ENCODE results near the gene CFAP54.
"Not testable (repeated sequence)": the region's sequence is repeated elsewhere in the genome, so short reads cannot be mapped to it uniquely, and the experiment has no call there.

The CFAP54 gene

DNA sequence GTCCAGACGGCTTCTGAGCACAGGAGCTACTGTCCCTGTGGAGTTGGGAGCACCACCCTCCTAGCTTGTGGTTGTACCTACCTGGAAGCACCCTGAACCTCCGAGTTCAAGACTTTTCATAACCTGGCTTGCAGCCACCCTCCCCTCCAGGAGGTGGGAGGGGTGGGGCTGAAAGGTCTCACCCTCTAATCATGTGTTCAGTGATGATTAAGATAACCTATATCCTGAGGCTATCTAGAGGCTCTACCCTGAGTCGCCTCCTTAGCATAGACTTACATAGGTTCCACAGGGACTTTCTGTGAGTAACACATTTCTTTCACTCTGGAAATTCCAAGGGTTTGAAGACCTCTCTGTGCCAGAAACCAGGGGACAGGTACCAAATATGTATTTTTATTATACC is 146.5 kb downstream of the CFAP54 start:
- no peak for DNase-seq

DNA sequence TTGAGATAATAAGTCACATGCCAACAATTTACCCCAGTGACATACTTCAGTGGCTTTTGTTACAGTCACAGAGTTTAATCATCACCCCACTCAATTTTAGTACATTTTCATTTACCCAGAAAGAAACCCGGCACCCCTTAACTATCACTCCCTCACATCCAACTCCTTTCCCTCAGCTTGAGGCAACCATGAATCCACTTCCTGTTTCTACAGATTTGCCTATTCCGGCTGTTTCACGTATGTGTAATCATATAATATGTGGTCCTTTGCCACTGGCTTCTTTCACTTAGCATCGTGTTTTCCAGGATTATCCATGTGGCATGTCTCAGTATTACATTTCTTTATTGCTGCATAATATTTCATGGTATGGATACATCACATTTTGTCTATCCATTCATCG is 147.5 kb downstream of the CFAP54 start:
- DNase-seq: no peak

DNA sequence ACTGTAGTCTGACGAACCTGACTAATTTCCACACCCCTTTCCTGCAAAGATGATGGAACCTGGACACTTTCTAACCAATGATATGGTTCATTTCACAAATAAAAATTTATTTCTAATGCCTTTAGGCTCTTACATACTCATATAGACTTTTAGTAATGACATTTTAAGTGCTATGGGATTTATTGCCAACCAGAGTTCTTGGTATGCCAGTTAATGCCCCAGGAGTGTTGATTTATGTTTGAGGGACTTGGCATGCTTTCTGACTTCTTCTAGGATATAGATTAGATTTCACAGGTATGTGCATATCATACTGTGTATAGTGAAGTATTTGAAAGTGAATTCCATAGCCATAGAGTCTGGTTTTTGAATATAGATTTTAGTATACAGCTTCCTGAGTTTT is 159.5 kb downstream of the CFAP54 start:
- no peak for DNase-seq

DNA sequence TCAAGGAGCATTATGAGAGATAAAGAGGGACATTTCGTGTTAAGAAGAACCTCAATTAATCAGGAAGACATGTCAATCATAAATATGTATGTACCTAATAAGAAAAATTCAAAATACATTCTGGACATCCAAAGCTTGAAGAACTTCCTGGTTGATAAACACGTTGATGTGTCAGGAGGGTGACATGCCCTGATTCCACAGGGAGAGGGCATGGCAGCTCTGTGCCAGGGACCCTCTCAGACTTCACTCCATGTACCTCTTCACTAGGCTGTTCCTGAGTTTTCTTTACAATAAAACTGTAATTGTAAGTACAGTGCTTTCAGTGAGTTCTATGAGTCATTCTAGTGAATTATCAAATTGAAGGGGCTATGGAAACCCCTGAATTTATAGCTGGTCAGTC is 163.5 kb downstream of the CFAP54 start:
- DNase-seq: no peak

DNA sequence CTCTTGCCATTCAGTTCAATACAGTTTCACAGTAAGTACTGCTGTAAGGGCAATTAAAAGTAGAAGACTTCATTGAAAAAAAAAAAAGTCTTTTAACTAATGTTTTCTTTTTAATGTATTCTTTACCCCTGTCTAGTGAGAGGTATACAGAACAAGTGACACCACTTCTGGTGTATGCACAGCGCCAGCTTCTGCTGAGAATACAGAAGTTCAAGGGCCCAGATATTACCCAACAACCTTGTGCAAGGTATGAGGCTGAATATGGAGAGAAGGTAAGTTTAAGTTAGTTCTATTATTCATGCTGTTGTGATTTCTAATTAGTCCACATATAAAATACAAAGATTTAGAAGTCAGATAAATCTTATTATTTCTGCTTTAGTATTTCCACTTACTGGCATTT is 168.7 kb downstream of the CFAP54 start:
- no peak for DNase-seq

DNA sequence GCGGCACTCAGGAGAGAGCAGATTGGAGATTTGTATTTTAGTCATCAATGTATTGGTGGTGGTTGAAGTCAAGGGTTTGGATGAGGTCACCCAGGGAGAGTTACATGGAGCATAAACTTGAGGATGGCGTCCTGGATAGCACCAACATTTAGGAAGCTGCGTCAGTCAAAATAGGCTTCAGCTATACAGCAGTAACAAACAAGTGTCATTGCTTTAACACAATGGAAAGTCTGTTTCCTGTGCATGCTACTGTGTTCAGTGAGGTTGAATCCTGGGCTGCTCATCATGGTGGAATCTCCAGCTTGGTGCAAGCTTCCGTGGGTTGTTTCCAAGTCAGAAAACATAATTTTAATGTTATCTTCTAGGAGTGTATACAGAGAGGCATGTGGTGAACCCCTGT is 180.4 kb downstream of the CFAP54 start:
- no peak for DNase-seq

DNA sequence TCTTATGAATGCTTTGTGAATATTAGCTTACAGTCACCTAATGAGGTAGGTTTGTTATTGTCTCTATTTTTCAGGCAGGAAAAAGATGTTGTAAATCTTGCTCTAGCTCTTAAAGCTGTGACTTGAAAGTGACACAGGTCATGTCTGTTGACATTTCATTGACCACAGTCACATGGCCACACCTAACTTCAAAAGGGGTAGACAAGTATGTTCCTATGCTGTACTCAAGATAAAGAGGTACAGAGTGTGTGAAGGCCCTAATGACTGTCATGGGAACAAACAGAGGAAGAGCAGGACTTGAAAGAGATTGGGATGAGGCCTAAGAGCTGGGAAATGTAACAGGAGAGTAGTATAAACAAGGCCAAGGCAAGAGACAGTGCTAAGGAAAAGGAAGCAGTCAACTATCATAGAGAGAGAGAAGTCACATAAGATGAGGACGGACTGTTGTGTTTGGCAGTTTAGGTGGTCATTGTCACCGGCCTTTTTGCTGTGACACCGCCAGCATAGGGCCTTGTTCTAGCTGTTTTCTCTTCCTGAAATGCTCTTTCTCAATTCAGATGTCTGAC is 181.0 kb downstream of the CFAP54 start:
- DNase-seq: no peak

DNA sequence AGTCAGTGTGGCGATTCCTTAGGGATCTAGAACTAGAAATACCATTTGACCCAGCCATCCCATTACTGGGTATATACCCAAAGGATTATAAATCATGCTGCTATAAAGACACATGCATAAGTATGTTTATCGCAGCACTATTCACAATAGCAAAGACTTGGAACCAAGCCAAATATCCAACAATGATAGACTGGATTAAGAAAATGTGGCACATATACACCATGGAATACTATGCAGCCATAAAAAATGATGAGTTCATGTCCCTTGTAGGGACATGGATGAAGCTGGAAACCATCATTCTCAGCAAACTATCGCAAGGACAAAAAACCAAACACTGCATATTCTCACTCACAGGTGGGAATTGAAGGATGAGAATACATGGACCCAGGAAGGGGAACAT is 186.1 kb downstream of the CFAP54 start:
- DNase-seq: not testable (repeated sequence)

DNA sequence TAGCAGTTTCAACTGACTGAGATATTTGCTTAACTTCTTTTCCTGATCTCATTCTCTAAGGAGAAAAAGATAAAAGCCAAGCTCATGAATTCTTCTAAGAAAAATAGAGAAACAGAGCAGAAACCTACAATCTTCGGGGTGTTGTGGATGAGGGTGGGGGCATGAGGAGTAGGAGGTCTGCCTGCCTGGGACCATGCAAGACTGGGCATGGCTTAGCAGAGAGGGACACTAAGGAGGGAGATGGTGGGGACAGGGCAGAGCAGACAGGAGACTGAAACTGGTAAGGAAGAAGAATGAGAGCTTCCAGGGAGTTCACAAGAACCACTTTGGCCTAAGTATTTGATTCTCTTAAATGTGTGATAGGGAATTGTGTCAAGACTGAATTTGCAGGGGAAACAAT is 188.0 kb downstream of the CFAP54 start:
- DNase-seq: no peak

DNA sequence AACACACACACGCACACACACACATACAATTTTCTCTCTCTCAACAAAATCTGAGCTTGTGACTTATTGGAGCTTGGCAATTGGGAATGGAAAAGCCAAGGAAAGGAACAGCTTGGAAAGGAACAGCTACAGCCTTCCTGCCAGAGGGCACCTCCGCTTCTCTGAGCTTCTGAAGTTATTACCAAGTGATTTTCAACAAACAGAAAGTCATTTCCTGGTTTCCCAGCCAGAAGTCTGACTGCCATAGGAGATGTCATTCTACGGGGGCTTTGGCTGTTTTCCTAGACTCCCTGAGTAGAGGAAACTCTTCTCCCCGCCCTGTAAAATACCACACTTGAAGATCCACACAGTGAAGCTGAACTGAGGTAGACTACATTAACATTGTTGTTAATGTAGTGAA is 198.3 kb downstream of the CFAP54 start:
- no peak for DNase-seq

DNA sequence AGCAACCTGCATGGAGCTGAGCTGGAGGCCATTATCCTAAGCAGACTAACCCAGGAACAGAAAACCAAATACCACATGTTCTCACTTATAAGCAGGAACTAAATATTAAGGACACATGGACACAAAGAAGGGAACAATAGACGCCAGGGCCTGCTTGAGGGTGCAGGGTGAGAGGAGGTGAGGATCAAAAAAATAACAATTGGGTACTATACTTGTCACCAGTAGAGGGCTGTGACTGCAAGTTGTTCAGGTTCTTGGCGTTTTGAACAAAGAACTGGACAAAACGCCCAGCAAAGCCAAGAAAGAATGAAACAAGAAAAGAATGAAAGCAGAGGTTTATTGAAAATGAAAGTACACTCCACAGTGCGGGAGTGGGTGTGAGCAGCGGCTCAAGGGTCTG is 209.1 kb downstream of the CFAP54 start:
- no peak for DNase-seq

DNA sequence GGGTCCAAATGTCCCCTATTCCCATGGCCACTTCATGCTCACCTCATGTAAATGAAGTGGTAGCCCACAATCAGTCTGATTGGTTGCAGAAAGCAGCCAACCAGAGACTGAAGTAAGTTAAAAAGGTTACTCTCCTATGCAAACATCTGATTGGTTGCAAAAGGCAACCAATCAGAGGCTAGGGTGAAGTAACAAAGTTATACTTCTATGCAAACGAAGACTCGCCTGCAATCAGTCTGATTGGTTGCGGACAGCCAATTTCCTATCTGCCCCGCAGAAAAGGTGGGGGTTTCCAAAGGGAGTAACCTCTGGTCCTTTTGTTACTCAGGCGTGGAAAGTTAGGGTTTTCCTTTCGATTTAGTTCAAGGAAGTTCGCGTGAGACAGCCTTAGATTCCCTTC is 209.6 kb downstream of the CFAP54 start:
- DNase-seq: no peak

DNA sequence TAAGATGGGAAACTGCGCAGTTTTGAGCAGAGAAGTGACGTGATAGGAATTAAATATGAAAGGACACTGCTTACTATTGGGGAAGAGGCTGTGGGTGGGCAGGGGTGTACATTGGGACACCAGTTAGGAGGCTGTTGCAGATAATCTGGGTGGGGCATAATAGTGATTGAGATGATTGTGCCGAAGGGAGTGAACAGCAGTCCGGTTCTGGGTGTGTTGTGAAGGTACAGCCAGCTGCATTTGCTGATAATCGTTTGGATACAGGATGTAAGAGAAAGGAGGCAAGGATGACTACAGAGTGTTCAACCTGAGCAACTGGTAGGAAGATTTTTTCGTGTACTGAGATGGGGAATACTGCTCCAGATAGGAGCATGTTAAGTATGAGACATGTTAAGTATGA is 212.5 kb downstream of the CFAP54 start:
- DNase-seq: no peak

DNA sequence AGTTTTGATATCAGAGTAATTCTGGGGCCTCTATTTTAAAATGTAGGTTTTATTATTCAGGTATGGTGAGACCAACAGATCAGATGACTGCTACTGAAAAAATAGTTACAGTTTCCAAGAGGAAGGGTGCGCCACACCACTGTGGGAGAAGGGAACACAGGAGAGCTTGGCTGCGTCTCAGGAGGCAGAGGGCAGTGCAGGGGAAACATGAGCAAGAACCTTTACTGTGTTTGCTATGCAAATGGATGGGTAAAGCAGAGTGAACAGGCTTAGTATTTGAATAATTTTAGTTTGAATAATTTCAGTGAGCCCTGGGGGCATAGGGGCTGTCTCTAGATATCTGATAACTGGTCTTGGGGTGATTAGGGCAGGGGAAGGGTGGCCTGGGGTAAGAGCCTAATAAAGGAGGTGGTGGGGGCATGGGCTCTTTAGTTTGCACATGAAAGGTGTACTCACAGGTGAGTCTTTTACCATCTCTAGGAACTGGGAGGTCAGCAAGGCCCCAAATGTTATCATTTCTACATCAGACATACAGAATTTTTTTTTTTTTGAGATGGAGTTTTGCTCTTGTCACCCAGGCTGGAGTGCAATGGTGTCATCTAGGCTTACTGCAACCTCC is 220.9 kb downstream of the CFAP54 start:
- no peak for DNase-seq

DNA sequence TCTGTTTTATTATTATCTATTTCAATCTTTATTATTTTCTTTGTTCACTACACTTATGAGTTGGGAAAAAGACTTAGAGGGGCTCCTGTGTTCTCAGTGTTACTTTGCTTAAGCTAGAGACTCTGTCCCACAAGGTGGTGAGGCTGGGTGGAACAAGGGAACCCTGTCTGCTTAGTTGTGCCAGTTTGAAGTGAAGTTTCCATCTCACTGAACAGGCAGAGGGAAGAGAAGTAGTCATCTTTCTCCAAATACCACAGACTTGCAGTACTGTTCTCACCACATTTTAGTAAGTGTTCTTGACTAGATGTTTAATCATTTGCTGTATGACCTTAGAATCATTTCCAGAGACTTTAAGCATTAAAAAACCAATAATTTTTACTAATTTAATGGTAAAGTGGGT is 222.0 kb downstream of the CFAP54 start:
- no peak for DNase-seq

DNA sequence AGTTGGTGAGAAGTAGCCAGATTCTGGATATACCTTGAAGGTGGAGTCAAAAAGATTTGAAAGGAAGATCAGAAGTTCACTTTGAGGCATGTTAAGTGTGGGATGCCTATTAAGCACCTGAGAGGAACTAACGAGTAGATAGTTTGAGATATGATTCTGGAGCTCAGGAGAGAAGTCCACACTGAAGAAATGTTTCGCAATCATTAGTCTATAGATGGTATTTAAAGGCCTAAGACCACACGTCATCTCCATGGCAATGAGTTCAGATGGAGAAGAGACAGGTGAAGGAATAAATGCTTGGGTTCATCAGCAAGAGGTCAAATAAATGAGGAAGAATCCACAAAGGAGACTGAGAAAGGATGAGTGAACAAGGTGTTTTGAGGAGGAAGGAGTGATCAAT is 224.8 kb downstream of the CFAP54 start:
- DNase-seq: no peak

DNA sequence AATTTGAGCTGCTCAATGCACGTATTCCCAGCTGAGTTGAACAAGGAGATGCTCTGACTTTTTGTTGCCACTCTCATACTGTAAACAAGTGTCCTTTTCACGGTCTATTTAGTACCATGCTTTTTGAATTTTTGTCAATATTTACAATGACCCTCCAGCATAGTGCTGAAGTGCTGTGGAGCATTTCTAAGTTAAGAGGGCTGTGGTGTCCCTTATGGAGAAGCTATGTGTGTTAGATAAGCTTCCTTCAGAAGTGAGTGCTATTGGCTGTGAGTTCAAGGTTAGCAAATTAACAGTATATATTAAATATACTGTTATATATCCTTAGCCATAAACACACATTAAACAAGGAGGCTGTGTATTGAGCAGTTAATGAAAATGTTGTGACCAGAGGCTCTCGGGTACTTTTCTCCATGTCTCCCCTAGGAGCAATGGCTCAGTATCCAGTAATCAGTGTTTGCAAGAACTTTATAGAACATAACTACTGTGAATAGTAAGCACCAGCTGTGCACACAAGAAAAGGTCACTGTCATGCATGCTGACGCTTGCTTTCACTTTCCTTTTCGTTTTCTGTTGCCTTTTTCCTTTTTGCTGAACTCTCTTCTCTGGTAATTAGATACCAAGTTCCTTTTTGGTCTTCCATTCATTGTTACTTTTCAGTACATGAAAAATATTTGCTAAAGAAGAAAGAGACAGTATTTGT is 230.4 kb downstream of the CFAP54 start:
- peak in 1 of 2 donors; percentile 3 for DNase-seq

DNA sequence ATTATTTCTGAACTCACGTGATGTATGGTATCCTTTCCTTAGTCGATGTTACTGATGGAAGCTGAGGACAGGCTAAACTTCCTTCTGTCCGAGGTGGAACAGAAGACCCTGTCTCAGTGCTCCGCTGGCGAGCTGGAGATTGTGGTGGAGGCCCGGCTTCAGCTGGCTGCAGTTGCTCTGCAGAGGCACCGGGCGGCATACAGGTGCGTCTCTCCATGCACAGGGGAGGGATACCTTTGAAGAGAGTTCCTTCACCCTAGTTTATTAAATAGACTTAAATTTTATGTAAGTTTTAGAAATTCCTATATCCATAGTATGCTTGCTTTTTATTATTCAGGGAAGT is 231.0 kb downstream of the CFAP54 start:
- DNase-seq: no peak

DNA sequence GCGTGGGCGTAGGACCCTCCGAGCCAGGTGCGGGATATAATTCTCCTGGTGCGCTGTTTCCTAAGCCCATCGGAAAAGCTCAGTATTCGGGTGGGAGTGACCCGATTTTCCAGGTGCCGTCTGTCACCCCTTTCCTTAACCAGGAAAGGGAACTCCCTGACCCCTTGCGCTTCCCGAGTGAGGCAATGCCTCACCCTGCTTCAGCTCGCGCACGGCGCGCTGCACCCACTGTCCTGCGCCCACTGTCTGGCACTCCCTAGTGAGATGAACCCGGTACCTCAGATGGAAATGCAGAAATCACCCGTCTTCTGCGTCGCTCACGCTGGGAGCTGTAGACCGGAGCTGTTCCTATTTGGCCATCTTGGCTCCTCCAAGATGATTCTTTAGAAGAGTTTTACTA is 240.1 kb downstream of the CFAP54 start:
- DNase-seq: not testable (repeated sequence)

DNA sequence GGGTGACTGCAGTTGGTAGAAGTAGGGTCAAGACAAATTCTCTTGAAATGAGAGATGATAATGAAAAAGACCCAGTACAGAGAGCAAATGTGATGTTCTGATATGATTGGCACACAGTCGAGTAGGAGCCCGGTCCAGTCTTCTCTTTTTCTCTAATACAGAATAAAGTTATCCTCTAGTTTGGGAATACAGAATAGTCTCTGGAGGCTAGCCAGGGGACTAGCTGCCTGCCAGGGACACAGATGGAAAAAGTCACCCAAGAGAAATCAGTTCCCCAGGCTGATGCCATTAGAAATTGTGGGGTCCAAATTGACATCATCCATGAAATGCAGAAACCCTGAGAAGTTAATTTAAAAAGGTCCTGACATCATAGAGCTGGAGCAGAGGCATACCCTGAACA is 240.5 kb downstream of the CFAP54 start:
- no peak for DNase-seq

DNA sequence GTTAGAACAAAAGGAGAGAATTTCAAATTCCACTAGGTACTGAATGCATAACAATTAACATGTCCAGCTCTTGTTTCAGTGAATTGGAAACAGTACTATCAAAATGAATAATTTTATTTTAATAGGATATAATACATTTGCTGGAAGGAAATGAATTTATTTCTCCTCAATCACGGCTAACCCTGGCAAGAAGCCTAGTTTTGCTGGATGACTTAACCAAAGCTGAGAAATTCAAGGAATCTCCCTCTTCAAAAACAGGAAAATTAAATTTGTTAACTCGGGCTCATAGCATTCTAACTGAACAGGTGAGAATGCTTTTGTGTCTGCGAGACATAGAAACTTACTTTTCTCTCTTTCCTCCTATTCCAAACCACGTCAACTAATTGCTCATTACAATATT is 254.2 kb downstream of the CFAP54 start:
- DNase-seq: no peak

DNA sequence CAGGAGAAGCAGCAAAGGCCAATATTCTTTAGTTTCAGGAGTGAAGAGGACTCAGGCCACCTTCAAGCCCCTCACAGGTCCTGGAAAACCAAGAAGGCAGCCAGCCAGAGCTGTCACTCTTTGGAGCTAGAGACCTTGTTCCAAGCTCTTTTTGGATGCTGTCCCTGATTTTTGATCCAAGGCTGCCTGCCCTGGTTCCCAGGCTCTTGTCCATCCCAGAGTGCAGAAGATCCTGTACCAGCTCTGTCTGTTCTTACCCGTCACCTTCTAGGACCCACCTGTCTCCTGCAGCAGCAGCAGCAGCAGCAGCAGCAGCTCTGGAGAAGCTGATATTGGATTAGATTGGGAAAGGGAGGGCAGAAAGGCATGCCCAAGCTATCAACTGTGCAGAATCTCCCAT is 260.6 kb downstream of the CFAP54 start:
- no peak for DNase-seq

DNA sequence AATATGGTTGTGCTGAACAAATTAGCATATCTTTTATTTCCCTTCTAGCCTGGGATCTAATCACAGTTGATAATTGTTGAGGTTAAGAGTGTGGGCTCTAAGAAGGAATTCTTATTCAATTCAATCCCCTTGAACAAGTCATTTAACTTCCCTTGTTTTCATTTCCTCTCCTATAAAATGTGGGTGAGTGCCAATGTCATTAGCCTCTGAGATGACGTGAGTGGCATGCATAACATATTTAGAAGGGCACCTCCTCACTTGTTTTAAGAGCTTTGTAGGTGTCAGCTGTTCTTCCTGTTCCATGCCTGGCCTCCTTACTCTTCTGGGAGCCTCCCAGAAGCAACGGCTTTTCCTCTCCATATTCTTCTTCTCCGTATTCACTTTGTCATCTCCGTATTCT is 262.2 kb downstream of the CFAP54 start:
- no peak for DNase-seq

DNA sequence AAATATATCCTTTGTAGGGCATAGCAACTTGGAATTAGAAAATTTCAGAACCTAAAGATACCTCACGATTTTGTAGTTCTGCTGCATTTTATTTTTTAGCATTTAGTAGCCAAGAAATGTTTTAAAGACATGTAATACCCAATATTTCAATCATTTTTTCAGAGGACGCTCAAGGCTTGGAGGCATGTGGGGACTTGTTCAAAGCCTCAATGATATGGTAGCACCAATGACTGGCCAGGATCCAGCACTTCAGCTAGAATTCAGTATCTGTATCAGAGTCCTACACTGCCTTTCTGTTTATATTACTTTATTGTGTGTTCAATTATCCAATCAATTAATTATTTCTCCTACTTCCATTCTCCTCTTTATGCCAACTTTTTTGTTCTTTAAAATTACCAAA is 262.8 kb downstream of the CFAP54 start:
- DNase-seq: no peak

DNA sequence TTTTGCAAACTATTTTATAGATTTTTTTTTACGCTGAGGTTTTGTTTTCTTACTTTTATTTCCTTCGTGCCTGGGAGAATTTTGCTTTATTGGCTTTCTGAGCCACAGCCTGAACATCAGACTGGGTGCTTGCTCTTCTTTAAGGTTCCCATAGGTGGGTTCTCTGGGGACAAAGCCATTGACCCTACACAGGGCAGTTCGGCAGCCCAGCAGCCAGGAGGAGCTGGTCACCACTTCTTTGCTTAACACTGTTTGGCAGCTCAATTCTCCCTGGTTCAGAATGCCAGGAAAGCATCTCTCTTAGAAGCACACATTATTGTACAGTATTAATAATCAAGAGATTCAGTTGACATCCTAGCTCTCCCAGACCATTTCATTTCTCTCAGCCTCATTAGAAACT is 276.9 kb downstream of the CFAP54 start:
- DNase-seq: no peak
